Measurements from ENCODE around the gene CEP89. TPM values are rescaled to one million over a fixed set of nuclear protein-coding genes. Genes with fewer than 3 reads are reported as not detected.

Gene CEP89
- total and polyA plus RNA-seq, 10 donors = 5.9 to 16.0 (median 10.7) TPM

DNA sequence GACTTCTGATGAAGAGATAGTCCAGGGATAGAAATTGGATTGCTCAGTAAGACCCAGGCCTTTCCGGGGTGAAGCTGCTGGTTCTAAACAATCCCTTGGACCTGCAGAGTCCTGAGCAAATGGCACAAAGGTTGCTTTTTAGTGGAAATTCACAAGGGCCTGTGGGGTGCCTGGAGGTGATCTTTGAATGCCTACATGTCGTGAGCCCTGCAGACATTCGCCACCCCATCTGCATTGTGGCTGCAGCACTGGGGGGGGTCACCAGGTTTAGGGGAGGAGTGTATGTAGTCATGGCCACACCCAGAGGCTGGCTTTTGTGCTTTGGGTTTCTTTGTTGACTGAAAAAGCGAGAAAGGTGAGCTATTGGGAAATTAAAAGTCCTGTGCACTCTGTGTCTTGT, 143.6 kb downstream of the CEP89 start:
- Histone ChIP-seq H3K27me3 (replicated peaks in 1 of 7) (peaks cover 0 to 17% (median 0%) of the 10 kb centered on the region in 7 donors), H3K4me3 (no peak overlapping the region), H3K36me3 (no peaks in the 10 kb centered on the region), H3K27ac (no peak overlapping the region), H3K4me1 (peaks cover 0 to 6% (median 0%) of the 10 kb centered on the region in 6 donors), H3K9me3 (peaks cover 0 to 4% (median 0%) of the 10 kb centered on the region in 8 donors)
- WGBS, 5 donors = 84 to 94% (median 88%) methylated on average over 4 of the region's 4 CpGs
- DNase-seq = no peak
- TF ChIP-seq POLR2AphosphoS5 (IDR thresholded peaks at IDR 0.05) (no peak), POLR2A (IDR thresholded peaks at IDR 0.05) (no peak)
- TF ChIP-seq, protein P1, sequence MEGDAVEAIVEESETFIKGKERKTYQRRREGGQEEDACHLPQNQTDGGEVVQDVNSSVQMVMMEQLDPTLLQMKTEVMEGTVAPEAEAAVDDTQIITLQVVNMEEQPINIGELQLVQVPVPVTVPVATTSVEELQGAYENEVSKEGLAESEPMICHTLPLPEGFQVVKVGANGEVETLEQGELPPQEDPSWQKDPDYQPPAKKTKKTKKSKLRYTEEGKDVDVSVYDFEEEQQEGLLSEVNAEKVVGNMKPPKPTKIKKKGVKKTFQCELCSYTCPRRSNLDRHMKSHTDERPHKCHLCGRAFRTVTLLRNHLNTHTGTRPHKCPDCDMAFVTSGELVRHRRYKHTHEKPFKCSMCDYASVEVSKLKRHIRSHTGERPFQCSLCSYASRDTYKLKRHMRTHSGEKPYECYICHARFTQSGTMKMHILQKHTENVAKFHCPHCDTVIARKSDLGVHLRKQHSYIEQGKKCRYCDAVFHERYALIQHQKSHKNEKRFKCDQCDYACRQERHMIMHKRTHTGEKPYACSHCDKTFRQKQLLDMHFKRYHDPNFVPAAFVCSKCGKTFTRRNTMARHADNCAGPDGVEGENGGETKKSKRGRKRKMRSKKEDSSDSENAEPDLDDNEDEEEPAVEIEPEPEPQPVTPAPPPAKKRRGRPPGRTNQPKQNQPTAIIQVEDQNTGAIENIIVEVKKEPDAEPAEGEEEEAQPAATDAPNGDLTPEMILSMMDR (IDR thresholded peaks at IDR 0.05 in 8 of 11, conservative IDR thresholded peaks at IDR 0.05 in 3 of 11) = no peak
- intact Hi-C loops (cut with DNase I; ENCODE audit: low total_unique reads) = no loop called here

Small RNA genes lying within 50 kb of the gene (small RNA-seq; reads per million reads assigned to genes)
- gene RN7SKP22 = 0 reads per million in 4 donors

Other genes with a start within 250 kb of the CEP89 start
- gene SLC7A9, start 102.2 kb downstream of the CEP89 start, total RNA-seq = 1 to 10 TPM in 1 of 7 donors, under 1 TPM in 2, not detected in 4; 0.13 to 1.1 (median 0.52) TPM
- under 1 TPM; 0.19 to 0.44 (median 0.43) TPM for gene SLC7A9, start 102.2 kb downstream of the CEP89 start, polyA plus RNA-seq
- gene FAAP24, start 284 bp upstream of the CEP89 start, total RNA-seq = 1 to 10 TPM; 1.3 to 5.1 (median 2.9) TPM
- gene FAAP24, start 284 bp upstream of the CEP89 start, polyA plus RNA-seq = 1 to 10 TPM; 1.8 to 2.6 (median 2.2) TPM
- 1 to 10 TPM; 1.4 to 5.3 (median 3.5) TPM for gene RHPN2, start 92.9 kb upstream of the CEP89 start, total RNA-seq
- gene RHPN2, start 92.9 kb upstream of the CEP89 start, polyA plus RNA-seq = 1 to 10 TPM; 1.2 to 3.0 (median 1.3) TPM
- 10 to 100 TPM in 4 of 7 donors, 1 to 10 TPM in 3; 7.6 to 12.7 (median 11.3) TPM for gene GPATCH1, start 109.2 kb upstream of the CEP89 start, total RNA-seq
- 1 to 10 TPM; 3.9 to 5.3 (median 4.1) TPM for gene GPATCH1, start 109.2 kb upstream of the CEP89 start, polyA plus RNA-seq
- not detected for gene WDR88, start 160.2 kb upstream of the CEP89 start, total RNA-seq
- gene WDR88, start 160.2 kb upstream of the CEP89 start, polyA plus RNA-seq = under 1 TPM in 1 of 3 donors, not detected in 2; 0.07 TPM
- gene LRP3, start 222.4 kb upstream of the CEP89 start, total RNA-seq = 10 to 100 TPM in 3 of 7 donors, 1 to 10 TPM in 4; 7.9 to 12.8 (median 9.8) TPM
- 1 to 10 TPM; 1.4 to 6.4 (median 2.5) TPM for gene LRP3, start 222.4 kb upstream of the CEP89 start, polyA plus RNA-seq